KBM-7 (cell line): Measurements from ENCODE around the gene KIAA0825.
"Not testable (repeated sequence)": the region's sequence is repeated elsewhere in the genome, so short reads cannot be mapped to it uniquely, and the experiment has no call there.

Source experiments
- DNase-seq: peaks from one replicate; pipeline ENCODE4 v3.0.0-alpha.2; 2015
- in situ Hi-C: fragments of 300-500 bp; cut with MboI; formaldehyde crosslinking; loops from 2 replicates; pipeline ENCODE4 v1.14.3; 2020; ENCODE audit warnings: low sequenced_read_pairs, low pct_unique_long_range_greater_than_20kb, mixed read lengths

KIAA0825 gene

DNA sequence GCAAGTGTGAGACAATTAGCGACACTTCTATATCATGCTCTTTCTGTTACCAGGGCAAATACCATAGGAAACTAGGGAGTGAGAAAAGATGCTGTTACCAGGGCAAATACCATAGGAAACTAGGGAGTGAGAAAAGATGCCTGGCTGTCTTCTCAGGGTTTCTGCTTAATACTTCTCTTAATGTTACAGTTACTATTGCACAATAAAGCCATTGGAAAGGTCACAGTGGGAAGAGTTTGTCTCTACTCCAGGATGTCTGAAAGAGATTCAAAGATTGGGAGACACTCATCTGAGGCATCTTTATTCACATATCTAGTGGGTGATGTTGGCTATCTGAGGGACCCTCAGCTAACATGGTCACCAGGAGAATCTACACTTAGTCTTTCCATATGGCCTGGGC lies 445.3 kb downstream of the KIAA0825 start:
- in situ Hi-C loops: no loop called here

DNA sequence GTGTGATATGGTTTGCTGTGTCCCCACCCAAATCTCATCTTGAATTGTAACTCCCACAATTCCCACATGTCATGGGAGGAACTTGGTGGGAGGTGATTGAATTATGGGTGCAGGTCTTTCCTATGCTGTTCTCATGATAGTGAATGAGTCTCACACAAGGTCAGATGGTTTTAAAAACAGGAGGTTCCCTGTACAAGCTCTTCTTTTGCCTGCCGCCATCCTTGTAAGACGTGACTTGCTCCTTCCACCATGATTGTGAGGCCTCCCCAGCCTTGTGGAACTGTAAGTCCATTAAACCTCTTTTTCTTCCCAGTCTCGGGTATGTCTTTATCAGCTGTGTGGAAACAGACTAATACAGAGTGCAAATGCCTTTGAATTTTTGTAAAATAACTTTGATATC lies 447.3 kb downstream of the KIAA0825 start:
- in situ Hi-C loops, DNase-seq: not testable (repeated sequence)

More for the DNA sequence above, 445.3 kb downstream of the KIAA0825 start:
- no peak for DNase-seq

DNA sequence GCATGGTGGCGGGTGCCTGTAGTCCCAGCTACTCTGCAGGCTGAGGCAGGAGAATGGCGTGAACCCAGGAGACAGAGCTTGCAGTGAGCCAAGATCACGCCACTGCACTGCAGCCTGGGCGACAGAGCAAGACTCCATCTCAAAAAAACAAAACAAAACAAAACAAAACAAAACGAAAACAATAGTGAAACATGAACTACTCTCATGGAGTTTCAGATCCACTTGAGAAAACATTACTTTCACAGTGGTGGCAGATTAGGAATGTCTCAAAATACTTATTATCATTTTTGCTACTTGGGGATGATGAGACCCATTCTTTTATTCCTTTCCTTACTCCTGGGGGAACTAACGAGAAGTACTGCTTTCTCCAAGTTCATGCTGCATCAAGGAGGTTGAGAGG lies 448.2 kb downstream of the KIAA0825 start:
- DNase-seq, in situ Hi-C loops: not testable (repeated sequence)

DNA sequence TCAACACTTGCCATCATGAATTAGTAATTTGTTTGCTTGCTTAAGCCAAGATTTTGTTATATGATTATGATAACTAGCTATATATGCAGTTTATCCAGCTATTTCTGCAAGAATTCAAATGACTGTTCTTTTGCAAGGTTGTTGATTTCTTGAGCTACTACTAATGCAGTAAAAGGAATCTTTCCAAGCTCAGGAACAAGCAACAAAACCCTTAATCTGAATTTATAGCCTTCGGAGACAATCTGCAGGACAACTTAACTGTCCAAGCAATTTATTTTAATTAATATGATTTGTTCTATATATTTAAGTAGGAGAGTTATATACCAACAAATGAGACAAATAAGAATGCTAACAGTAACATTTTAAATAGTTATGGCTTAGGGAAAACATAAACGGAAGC lies 450.3 kb downstream of the KIAA0825 start:
- in situ Hi-C loops: no loop called here
- DNase-seq: no peak

DNA sequence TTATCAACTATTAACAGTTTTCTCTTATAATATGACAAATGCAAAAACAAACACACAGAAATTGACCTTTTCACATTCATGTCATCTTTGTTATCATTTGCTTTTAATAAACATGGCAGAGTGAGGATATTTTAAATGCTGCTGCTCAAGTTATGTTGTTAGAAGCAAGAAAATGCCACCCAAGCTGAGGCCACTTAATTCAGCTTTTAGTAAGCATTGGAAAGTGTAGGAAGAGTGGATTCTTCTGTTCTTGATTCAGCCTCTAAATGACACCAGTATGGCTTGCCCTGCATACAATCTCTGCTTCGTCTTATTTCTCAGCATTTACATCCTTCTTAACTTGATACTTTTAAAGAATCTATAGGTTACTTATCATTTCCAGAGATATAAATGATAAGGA lies 456.6 kb downstream of the KIAA0825 start:
- DNase-seq: no peak
- in situ Hi-C loops: no loop called here

DNA sequence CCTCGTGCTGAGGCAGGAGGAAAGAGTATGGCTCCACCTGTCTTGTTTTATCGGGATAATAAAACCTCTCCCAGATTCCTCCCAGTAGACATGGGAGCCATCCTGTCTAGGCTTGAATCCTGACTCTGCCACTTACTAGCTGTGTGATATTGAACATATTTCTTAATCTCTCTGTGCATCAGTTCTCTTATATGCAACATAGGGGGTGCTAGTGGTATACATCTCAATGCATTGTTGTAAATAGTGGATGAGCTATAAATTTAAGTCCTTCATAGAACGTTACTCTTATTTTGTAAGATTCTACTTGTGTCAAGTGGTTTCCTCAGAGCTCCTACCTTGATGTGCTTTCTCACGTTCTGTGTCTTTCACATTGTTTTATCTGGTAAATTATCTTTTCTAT lies 459.3 kb downstream of the KIAA0825 start:
- no peak for DNase-seq
- in situ Hi-C loops: no loop called here

DNA sequence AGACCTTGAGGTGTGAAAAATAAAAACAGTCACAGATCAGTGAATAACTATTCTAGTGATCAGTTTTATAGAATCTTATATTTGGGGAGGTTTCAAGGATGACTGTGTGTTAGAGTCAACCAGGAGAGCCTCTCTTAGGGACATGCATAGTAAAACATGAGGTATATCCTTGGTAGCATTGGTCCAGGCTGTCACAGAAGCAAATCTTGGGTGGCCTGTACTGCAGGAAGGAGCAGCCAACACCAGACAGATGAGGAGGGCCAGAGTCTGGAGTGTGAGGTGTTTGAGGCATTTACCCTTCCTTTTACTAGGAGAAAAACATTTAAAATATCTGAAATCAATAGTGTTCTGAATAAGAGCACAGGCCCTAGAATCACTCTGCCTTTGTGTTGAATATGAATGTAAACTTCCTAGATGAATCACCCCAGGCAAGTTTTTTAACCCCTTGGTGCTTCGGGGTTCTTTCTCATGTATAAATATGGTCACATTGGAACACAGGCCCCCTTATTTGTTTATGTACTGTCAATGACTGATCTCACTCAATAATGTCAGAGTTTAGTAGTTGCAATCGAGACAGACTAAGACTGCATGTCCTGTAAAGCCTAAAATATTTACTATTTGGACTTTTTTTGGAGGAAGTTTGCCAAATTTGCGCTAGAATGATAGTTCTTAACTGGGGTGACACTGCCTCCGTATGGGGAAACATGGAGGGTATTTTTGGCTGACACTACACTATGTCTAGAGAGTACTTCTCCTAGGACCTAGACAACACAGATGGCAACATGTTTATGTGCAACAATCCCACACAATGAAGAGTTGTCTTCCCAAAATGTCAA lies 460.5 kb downstream of the KIAA0825 start:
- in situ Hi-C loops: no loop called here
- DNase-seq: no peak

DNA sequence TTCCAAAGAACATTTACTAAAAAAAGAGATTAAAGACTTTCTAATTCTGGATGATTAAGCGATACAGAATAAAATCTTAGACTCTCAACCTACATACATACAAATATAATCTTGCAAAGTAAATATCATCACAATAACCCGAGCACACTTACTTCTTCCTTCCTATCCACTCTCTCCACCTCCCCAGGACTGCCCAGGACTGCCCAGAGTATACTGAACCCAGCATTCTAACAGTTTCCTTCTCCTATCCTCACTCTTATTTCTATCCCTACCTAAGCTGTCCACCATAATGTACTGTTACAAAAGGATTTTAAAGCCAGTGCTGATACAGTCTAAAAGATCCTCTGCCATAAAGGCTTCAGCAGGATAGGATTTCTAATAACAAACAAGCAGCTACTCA lies 463.7 kb downstream of the KIAA0825 start:
- no peak for DNase-seq
- in situ Hi-C loops: no loop called here

DNA sequence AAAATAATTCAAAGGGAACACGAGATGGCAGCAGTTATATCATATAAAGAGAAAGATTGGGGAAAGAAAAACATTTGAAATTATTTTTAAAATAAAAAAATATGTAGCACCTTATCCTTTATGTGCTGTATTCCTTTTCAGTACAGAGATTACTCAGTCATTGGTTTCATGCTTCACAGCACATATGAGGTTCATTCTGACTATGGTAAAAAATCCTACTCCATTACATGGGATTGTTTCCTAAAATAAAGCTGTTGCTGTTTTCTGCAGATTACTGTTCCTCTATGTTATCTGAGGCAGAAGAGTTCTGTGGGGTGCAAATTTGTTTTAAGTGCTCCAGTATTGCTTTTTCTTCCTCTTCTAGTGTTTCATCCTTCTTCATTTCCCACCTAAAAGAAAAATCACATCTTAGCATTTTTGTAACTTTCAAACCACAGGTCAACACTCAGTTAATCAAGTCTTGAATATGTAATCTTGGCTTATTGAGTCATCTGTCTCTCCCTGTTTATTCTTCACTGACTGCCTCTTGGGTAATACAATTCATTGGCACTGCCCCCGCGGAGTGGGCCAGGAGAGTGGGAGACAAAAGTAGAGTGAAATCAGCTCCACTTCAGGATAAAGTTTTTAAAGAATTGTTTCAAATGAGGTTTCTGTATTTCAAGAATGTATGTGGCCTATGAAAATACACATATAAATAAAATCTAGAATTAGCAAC lies 464.5 kb downstream of the KIAA0825 start:
- DNase-seq: no peak

DNA sequence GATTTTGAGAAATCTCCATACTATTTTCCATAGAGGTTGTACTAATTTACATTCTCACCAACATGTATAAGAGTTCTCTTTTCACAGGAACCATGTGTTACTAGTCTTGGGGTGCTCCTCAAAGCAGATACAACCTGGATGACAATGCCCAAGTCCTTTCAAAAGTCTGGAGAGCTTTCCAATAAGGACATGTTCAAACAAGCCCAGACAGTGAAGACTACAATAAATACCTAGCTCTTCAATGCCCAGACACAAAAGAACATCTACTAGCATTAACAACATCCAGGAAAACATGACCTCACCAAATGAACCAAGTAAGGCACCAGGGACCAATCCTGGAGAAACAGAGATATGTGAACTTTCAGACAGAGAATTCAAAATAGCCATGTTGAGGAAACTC lies 474.8 kb downstream of the KIAA0825 start:
- in situ Hi-C loops, DNase-seq: not testable (repeated sequence)

More for the DNA sequence above, 464.5 kb downstream of the KIAA0825 start:
- in situ Hi-C loops: no loop called here

DNA sequence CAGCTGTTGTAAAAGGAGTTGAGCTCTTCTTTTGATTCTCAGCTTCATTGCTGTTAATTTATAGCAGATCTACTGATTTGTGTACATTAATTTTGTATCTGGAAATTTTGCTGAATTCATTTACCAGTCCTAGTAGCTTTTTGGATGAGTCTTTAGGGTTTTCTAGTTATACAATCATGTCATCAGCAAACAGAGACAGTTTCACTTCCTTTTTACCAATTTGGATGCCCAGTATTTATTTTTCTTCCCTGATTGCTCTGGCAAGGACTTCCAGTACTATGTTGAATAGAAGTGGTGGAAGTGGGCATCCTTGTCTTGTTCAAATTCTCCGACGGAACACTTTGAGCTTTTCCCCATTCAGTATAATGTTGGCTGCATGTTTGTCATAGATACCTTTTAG lies 478.1 kb downstream of the KIAA0825 start:
- DNase-seq: no peak
- in situ Hi-C loops: no loop called here

DNA sequence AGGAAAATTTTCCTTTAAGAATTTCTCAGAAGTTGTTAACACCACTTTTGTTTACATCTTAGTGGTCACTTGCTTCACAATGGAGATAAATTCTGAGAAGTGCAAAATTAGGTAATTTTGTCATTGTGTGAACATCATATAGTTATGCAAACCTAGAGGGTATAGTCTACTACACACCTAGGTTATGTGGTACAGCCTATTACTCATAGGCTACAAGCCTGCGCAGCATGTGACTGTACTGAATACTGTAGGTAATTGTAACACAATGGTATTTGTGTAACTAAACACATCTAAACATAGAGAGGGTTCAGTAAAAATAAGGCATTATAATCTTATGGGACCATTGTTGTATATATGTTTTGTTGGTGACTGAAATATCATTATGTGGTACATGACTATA lies 488.3 kb downstream of the KIAA0825 start:
- DNase-seq: no peak
- in situ Hi-C loops: no loop called here

DNA sequence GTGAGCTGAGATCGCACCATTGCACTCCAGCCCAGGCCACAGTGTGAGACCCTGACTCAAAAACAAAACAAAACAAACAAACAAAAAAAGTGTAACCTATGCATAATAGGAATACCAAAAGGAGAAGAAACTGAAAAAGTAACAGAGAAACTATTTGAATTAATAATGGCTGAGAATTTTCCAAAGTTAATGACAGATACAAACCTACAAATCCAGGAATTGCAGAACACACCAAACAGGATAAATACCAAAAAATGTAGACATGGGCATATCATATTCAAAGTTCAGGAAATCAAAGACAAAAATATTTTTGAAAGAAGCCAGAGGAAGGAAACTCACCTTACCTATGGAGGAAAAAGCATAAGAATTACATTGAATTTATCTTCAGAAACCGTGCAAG lies 493.3 kb downstream of the KIAA0825 start:
- in situ Hi-C loops: no loop called here
- DNase-seq: no peak

DNA sequence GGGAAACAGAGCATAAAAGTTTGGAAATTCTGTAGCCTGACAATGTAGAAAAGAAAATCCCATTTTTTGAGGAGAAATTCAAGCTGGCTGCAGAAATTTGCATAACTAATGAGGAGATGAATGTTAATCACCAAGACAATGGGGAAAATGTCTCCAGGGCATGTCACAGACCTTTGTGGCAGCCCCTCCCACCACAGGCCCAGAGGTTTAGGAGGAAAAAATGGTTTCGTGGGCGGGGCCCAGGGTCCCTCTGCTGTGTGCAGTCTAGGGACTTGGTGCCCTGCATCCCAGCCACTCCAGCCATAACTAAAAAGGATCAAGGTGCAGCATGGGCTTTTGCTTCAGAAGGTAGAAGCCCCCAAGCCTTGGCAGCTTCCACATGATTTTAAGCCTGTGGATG lies 502.1 kb downstream of the KIAA0825 start:
- DNase-seq, in situ Hi-C loops: not testable (repeated sequence)

DNA sequence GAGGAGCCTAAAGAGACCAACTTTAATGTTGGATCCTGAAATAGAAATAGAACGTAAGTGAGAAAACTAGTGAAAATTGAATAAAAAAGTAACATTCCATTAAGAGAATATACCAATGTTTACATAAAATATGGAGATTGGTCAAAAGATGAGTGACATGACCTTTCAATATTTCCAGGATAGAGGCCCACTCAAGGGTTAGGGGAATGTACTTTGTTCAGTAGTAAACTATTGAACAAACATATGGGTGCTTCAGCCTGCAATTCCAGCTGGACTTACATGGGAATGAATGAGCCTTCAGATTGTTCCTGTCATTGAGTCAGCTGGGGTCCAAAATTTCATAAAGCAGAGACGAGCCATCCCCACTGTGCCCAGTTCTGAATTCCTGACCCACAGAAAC lies 505.3 kb downstream of the KIAA0825 start:
- in situ Hi-C loops: no loop called here
- DNase-seq: no peak

DNA sequence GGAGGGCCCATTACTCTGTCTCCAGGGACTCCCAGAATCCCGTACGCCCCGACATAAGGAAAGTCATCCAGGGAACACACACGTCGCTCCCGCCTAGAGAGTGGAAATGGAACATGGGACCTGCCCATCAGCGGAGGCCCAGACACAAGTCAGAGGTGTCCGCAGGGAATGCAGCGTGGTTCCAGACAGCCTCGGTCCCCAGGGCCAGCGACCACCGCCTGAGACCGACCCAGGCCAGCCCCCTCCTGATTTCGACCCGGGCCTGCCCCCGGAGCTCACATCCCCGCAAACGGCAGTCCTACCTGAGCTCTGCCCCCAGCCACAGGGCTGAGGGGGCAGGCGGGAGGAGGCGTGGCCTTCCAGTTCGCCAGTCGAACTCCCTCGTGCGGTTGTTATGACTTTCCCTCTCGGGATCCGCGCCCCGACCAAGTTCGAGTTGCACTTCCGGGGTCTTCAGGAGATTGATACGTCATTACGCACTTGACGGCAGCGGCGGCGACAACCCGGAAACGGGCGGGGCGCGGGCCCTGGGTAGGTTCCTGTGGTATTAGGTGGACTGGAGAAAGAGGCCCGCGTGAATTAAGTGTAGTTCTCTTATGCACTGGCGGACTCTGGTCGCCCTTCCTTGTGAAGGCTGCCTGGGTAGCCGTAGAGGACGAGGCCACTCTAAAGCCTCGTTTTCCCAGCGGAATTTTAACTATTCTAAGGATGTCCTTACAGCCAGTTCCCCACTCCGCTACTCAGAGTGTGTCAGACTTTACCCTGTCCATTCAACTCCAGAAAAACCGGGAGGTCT lies 507.0 kb downstream of the KIAA0825 start:
- in situ Hi-C loops: no loop called here
- peak; percentile 96 for DNase-seq

DNA sequence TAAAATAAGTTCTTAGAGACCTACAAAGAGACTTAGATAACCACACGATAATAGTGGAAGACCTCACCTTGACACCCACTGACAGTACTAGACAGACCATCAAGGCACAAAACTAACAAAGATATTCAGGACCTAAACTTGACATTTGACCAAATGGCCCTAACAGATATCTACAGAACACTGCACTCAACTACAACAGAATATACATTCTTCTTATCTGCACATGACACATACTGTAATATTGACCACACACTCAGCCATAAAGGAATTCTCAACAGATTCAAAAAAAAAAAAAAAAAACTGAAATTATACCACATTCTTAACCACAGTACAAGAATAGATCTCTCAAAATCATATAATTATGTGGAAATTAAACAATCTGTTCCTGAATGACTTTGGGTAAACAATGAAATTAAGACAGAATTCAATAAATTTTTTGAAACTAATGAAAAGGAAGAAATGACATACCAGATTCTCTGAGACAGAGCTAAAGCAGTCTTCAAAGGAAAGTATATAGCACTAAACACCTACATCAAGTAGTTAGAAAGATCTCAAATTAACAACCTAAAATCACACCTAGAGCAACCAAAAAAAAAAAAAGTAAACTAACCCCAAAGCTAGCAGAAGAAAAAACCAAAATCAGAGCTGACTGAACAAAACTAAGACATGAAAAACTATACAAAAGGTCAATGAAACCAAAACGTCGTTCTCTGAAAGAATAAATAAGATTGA lies 514.7 kb downstream of the KIAA0825 start:
- no peak for DNase-seq
- in situ Hi-C loops: no loop called here
